GM18907 (cell line): ENCODE measurements around the gene CFAP410.

Source experiments
- ATAC-seq: cut with Tn5 transposase; IDR thresholded peaks from one replicate; pipeline ENCODE4 v1.9.1; 2021; ENCODE audit warnings: mild to moderate bottlenecking, moderate library complexity; ENCODE audit not compliant: unreplicated experiment

CFAP410 gene

GRCh38 chr21:44338971-44339910, at the start of gene CFAP410:
Gene CFAP410 (minus strand): TSS chr21:44339390. CDS start chr21:44339194, 196 bp downstream.
- ATAC-seq = peak; percentile 81

- no peak for ATAC-seq
Measured at GRCh38 chr21:44384968-44385367, 45.8 kb upstream of the CFAP410 start.

GRCh38 chr21:44383216-44383615, 44.0 kb upstream of the CFAP410 start:
- ATAC-seq = no peak

- ATAC-seq = no peak
Measured at GRCh38 chr21:44382536-44382935, 43.3 kb upstream of the CFAP410 start.

GRCh38 chr21:44381874-44382273, 42.7 kb upstream of the CFAP410 start:
- ATAC-seq = no peak

GRCh38 chr21:44380876-44381275, 41.7 kb upstream of the CFAP410 start:
- ATAC-seq = no peak

- ATAC-seq = no peak
Measured at GRCh38 chr21:44379991-44380865, 41.0 kb upstream of the CFAP410 start.

GRCh38 chr21:44379515-44379848, 40.3 kb upstream of the CFAP410 start:
- ATAC-seq = no peak

- ATAC-seq = no peak
Measured at GRCh38 chr21:44378646-44379514, 39.7 kb upstream of the CFAP410 start.

- no peak for ATAC-seq
Measured at GRCh38 chr21:44377922-44378645, 38.9 kb upstream of the CFAP410 start.

- no peak for ATAC-seq
Measured at GRCh38 chr21:44377201-44377921, 38.2 kb upstream of the CFAP410 start.

GRCh38 chr21:44376606-44377005, 37.4 kb upstream of the CFAP410 start:
- ATAC-seq = no peak

GRCh38 chr21:44375761-44376241, 36.6 kb upstream of the CFAP410 start:
- ATAC-seq = no peak

- no peak for ATAC-seq
Measured at GRCh38 chr21:44375281-44375651, 36.1 kb upstream of the CFAP410 start.

- no peak for ATAC-seq
Measured at GRCh38 chr21:44374601-44375280, 35.6 kb upstream of the CFAP410 start.

- ATAC-seq = no peak
Measured at GRCh38 chr21:44372616-44373015, 33.4 kb upstream of the CFAP410 start.

- no peak for ATAC-seq
Measured at GRCh38 chr21:44371596-44371995, 32.4 kb upstream of the CFAP410 start.

- ATAC-seq = no peak
Measured at GRCh38 chr21:44370786-44371410, 31.7 kb upstream of the CFAP410 start.
